VCaP (cell line): Measurements from ENCODE around the gene FAM210A.

Experiments used
- H3K27ac ChIP-seq: fragments of 450-650 bp; 2 replicates; pipeline ENCODE4 v1.5.1; 2017
- CTCF ChIP-seq: fragments of 450-650 bp; conservative IDR thresholded peaks from 2 replicates; pipeline ENCODE4 v1.5.1; 2017; ENCODE audit warnings: mild to moderate bottlenecking, moderate library complexity

FAM210A gene

GRCh38 chr18:13653746-13654433 is 72.5 kb downstream of the FAM210A start:
- no peak overlapping the region for H3K27ac ChIP-seq

GRCh38 chr18:13649397-13650390 is 76.7 kb downstream of the FAM210A start:
- no peak for TF ChIP-seq CTCF
- H3K27ac ChIP-seq: no peak overlapping the region

More at GRCh38 chr18:13653746-13654433, 72.5 kb downstream of the FAM210A start:
- TF ChIP-seq CTCF: no peak

- no peak for TF ChIP-seq CTCF
- no peak overlapping the region for H3K27ac ChIP-seq
Measured at GRCh38 chr18:13647761-13648160, 78.6 kb downstream of the FAM210A start.

GRCh38 chr18:13646633-13647032 is 79.7 kb downstream of the FAM210A start:
- no peak for TF ChIP-seq CTCF
- H3K27ac ChIP-seq: no peak overlapping the region

- H3K27ac ChIP-seq: no peak overlapping the region
- no peak for TF ChIP-seq CTCF
Measured at GRCh38 chr18:13645093-13645492, 81.3 kb downstream of the FAM210A start.

GRCh38 chr18:13643261-13643751 is 83.1 kb downstream of the FAM210A start:
- H3K27ac ChIP-seq: no peak overlapping the region
- TF ChIP-seq CTCF: no peak

- H3K27ac ChIP-seq: no peak overlapping the region
- TF ChIP-seq CTCF: no peak
Measured at GRCh38 chr18:13642440-13642827, 83.9 kb downstream of the FAM210A start.
